Measurements from ENCODE around the gene SUSD6.

The SUSD6 gene

DNA sequence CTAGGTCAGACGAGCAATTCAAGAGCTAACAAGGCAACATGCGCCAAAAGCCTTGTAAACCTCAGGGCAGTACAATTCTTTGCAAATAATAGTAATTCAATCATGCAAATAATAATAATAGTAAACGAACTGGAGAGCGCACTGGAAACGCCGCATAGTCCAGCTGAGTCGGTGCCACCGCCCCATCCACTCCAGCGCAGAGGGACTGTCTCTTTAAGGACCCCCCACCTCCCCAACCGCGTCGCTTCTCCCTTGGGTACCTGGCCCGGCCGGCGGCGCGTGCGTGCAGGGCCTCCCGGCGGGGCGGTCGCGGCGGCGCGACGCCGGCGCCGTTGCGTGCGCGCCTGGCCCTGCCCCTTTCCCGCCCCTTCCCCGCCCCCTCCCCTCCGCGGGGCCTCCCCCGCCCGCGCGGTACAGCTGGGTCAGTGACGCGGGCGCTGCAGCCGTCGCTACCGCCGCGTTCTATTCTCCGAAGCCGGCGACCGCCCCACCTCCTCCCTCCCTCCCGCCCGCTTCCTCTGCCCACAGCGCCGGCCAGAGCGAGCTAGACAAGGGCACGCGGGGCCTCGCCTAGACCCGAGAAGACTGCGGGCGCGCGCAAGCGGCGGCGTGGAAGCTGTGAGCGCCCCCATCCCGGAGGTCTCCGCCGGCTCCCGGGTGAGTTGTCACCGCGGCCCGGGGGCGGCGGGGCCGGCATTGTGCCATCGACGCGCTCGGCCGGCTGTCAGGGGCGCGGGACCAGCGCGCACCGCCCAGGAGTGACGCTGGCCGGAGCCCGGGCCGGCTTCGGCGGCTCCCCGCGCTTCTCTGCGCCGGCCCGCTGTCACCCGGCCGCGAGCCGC, at the start of gene SUSD6:
Gene SUSD6 (plus strand): TSS at position 425 of the 842 bp plus-strand sequence. CDS start 46,997 bp downstream, outside the sequence.
- DNase-seq (ENCODE audit: low spot score): peak; percentile 81

GRCh38 chr14:69561893-69562292, 49.5 kb upstream of the SUSD6 start:
- no peak for DNase-seq (ENCODE audit: low spot score)

DNA sequence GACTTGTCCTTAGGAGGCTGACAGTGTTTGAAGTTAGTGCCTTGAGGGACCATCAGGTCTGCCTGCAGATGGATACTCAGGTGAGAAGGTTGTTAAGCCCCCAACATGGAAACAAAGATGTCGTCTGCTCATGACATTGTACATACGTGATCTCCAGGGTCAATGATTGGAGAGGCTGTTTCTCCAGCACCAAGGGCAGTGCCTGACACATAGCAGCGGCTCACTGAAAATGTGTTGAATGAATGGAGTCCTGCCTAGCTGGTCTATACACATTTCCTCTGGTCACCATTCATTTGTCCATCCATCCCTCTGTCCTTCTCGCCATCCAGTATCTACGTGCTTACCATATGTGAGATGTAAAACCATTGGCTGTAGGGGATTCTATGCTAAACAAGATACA, 43.8 kb upstream of the SUSD6 start:
- DNase-seq (ENCODE audit: low spot score): no peak

DNA sequence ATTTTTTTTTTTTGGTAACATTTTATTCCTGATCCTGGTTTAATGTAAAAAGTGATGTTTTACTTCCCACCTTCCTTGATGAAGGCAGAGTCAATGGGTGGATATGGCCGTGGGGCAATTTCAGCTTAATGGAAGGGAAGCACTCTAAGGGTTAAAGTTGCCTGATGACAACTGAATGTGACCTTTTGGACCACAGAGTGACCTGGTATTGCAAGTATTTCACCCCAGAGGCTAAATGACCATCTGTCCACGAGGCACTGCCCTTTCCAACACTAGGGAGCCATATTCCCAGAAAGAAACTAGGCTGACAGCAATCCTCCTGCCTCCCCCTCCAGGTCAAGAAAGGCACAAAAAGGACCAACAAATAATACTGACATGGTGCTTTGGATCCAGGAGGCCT, 41.5 kb upstream of the SUSD6 start:
- no peak for DNase-seq (ENCODE audit: low spot score)

DNA sequence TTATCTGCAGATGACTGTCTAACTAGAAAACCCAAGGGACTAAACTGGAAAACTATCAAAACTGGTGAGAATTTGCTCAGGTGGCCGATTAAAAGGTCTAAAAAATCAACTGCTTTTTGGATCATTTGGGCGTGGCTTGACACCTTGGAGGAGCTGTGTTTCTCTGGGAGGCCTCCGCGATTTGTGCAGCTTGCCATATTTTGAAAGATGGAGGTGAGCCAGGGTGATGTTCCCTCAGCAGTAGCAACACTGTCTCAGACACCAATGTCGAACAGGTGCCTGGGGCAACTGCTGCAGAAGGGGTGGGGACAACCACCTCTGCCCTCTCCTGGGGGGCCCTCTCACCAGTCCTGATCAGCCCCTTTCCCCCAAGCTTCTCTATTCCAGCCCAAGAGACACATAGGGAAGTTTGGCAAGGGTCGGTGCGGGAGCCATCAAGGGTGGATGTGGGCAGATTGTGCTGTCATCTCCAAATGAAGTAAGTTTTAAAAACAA, 40.5 kb upstream of the SUSD6 start:
- no peak for DNase-seq (ENCODE audit: low spot score)

- no peak for DNase-seq (ENCODE audit: low spot score)
Observed at GRCh38 chr14:69571449-69572029, 39.9 kb upstream of the SUSD6 start.

GRCh38 chr14:69572030-69572840, 39.2 kb upstream of the SUSD6 start:
- no peak for DNase-seq (ENCODE audit: low spot score)

DNA sequence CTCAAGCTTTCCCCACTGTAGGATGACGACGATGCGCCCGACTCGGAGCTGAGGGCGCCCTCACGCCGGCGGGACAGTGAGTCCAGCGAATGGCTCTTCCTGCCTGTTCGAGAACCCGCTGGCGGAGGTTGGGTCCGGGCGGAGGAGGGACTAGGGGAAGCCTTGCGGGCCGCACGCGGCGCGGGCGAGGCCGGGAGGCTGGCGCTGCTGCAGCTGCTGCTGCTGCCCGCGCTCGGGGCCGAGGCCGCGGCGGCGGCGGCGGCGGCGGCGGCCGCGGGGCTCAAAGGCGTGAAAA, 38.6 kb upstream of the SUSD6 start:
- DNase-seq (ENCODE audit: low spot score): no peak

- no peak for DNase-seq (ENCODE audit: low spot score)
Observed at GRCh38 chr14:69573205-69573830, 38.1 kb upstream of the SUSD6 start.

DNA sequence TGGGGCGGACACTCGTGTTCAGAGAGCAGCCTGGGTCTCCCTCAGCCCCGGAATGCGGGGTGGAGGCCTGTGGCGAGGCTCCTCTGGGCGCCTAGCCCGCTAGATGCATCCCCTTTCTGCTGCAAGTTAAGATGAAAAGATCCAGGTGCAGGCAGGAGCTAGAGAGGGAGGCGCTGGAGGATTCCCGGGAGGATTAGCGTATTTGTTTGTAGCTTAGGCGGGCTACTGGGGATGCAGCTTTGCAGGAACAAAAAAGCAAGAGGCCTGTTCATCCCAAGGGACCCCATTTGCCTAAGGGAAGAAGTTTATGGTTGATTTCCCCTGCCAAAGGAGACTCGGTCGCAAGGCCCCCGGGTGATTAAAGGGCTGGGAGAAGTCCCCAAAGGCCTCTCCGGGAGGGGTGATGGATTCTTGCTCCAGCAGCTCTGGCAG, 37.5 kb upstream of the SUSD6 start:
- DNase-seq (ENCODE audit: low spot score): no peak

DNA sequence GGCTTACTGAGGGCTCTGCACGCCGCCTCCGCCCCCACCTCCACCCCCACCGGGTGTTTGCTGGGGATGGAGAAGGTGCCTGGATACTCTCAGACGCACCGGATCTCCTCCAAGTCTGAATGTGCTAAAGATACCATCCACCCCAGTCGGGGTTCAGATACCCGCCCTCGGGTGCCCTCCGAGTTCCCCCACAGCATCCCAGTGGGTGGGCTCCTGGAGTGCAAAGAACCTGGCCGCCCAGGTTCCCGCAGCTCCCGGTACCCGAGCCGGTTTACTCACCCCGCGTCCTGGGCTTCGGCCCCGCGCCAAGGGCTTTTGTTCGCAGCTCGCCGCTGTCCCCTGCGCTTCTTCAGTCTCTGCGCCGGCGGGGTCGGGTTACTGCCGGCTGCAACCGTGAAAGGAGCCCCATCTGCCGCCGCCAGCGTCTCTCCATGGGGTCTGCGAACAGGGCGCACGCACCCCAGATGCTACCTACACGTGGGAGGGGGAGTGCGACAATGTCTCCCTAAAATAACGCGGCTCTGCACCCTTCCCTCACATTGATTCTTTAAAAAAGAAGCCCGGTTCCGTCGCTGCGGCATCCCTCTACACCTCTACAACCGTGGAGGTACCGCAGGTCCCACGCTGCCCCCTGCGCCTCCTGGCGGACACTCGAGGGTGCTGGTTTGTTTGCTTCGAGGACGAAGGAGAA, 37.0 kb upstream of the SUSD6 start, which contains the start of gene CCDC177:
Gene CCDC177 (minus strand): TSS at position 609 of the 691 bp plus-strand sequence. CDS start 1,249 bp downstream, outside the sequence.
- DNase-seq (ENCODE audit: low spot score): peak; percentile 59

DNA sequence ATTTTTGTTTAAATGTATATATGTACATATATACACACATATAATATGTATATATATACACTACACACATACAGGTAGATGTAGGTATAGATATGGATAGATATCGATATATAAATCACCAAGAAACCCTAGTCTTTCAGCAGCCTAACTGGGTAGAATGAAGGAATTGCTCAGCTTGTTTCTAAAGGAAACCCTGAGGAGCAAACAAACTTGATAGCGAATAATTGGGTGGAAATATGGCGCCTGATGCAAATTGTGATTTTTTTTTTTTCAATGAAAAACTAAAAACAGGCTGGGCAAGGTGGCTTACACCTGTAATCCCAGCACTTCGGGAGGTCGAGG, 36.5 kb upstream of the SUSD6 start:
- DNase-seq (ENCODE audit: low spot score): no peak

- no peak for DNase-seq (ENCODE audit: low spot score)
Observed at GRCh38 chr14:69579476-69579875, 31.9 kb upstream of the SUSD6 start.

DNA sequence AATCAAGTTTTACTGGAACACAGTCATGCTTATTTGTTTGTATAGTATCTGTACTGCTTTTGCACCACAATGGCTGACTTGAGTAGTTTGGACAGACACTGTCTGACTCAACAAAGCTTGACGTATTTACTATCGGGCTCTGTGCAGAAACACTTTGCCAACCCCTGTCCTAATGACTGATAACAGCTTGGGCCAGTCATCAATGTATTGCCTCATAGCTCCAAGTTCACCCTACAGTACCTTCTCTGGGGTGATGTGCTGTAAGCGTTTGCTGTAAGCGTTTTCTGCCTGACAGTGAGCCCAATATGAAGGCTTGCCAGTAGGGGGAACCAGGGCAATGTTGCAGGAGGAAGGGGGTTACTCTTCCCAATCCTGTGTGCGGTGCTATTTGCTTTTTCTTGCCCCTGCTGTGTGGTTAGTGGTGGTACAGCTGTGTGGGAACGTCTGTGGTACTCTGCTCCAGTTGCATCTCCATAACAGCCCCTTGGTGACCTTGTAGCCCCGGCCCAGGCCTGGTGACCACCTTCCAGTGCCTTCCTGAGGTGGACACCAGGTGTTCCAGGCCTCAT, 31.3 kb upstream of the SUSD6 start:
- peak; percentile 67 for DNase-seq (ENCODE audit: low spot score)

- DNase-seq (ENCODE audit: low spot score): no peak
Observed at GRCh38 chr14:69581316-69581935, 30.0 kb upstream of the SUSD6 start.

- no peak for DNase-seq (ENCODE audit: low spot score)
Observed at GRCh38 chr14:69582212-69582611, 29.2 kb upstream of the SUSD6 start.

- no peak for DNase-seq (ENCODE audit: low spot score)
Observed at GRCh38 chr14:69582829-69583228, 28.6 kb upstream of the SUSD6 start.

DNA sequence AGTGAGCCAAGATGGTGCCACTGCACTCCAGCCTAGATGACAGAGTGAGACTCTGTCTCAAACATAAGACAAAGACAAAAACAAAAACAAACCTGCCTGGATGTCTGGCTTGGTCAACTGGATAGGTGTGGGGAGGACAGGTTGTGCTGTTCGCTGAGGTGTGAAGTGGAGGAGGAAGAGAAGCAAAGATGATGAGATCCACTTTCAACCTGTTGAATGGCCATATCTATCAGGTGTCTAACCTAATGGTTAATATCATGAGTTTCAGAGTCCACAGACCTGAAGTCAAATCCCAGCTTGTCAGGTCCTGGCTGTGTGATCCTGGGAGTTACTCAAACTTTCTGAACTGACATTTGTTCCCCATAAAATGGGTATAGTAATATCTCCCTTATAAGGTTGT, 27.0 kb upstream of the SUSD6 start:
- DNase-seq (ENCODE audit: low spot score): no peak

DNA sequence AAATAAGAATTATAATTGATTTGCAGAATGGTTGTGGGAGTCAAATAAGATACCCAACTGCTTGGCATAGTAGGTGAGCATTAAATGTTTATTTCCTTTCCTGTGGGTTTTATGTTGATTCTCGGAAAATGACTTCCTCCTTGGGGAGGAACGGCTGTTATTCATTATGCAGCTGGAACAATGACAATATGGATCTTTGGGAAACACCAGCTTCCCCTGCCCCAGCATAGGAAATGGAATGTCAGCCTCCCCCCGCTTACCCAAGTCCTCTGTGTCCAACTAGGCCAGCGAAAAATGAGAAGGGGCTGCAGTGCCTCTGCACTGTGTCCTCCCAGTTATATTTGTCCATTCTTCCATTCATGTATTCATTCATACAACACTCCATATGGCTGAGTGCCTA, 25.0 kb upstream of the SUSD6 start:
- DNase-seq (ENCODE audit: low spot score): no peak

DNA sequence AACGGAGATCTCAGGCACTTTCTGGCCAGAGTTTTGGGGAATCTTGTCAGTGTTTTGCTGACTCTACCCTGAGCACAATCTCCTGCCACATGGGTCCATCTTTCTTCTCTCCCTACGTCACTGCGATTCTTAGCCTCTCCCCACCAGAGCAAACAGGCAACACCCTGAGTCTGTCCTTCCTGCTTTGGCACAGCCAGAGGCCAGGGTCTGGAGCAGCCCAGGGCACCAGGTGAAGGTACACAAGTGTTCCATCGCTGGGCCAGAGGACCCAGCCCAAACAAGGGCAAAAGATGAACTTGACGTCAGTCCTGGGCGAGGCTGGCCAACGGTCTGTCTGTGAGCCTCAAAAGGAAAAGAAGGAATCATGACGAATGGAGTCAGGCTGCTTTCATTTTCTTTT, 24.0 kb upstream of the SUSD6 start:
- DNase-seq (ENCODE audit: low spot score): no peak

DNA sequence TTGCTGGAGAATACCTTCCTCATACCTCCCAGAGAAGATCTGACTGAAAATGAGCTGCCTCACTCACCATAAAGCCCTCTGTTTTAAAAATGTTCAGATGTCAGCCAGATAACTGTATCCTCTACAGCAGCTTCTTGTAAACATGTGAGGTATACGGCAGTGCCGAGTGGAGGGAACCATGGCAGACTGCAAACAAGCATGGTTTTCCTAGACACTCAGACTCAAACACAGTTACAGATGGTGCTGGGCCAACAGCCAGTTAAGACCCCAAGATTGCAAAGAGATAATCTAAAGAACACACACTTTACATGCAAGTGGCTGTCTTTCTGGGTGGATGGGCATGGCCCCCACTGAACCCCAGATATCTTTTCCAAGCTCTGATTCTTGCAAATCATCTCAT, 20.1 kb upstream of the SUSD6 start:
- DNase-seq (ENCODE audit: low spot score): no peak

All from NAMALWA (cell line).